SK-N-MC (cell line): ENCODE results near the gene CCDC192.
A peak's percentile ranks its signal among the peaks of the same experiment; 100 is the strongest.
"Not testable (repeated sequence)": the region's sequence is repeated elsewhere in the genome, so short reads cannot be mapped to it uniquely, and the experiment has no call there.

Experiments
- DNase-seq: peaks from one replicate; pipeline ENCODE4 v3.0.0-alpha.2; 2011; ENCODE audit warnings: low read depth, low spot score
- H3K27ac ChIP-seq: fragments of 200-600 bp; sonication (generic); 2 replicates; pipeline ENCODE4 v1.5.1; 2016; ENCODE audit warnings: mixed run types
- H3K36me3 ChIP-seq: fragments of 200-600 bp; sonication (generic); 2 replicates; pipeline ENCODE4 v1.6.1; 2017; ENCODE audit warnings: antibody characterized with exemption, low read length, mixed read lengths; ENCODE audit not compliant: insufficient read depth
- H3K4me3 ChIP-seq: fragments of 200-600 bp; sonication (generic); 2 replicates; pipeline ENCODE4 v1.5.1; 2016
- H3K9ac ChIP-seq: fragments of 200-600 bp; sonication (generic); 2 replicates; pipeline ENCODE4 v1.8.0; 2017; ENCODE audit warnings: mixed run types, mixed read lengths; ENCODE audit not compliant: insufficient read length
- H3K9me3 ChIP-seq: fragments of 200-600 bp; sonication (generic); 2 replicates; pipeline ENCODE4 v1.6.1; 2017; ENCODE audit warnings: low read depth, mild to moderate bottlenecking, antibody characterized with exemption, low read length, moderate library complexity, mixed read lengths
- EZH2 ChIP-seq: fragments of 200-600 bp; sonication (generic); IDR thresholded peaks from one replicate; pipeline ENCODE4 v1.6.1; 2017; ENCODE audit warnings: antibody characterized with exemption
- FOXP2 ChIP-seq: optimal IDR thresholded peaks from 2 replicates; pipeline ENCODE3; 2011; ENCODE audit warnings: mild to moderate bottlenecking, moderate library complexity; ENCODE audit not compliant: insufficient read depth; ENCODE audit errors: extremely low read length, control extremely low read depth
- POLR2AphosphoS5 ChIP-seq: IDR thresholded peaks from 2 replicates; pipeline ENCODE4 v1.6.1; 2012; ENCODE audit warnings: mild to moderate bottlenecking, low read depth, low read length, borderline replicate concordance

CCDC192 gene

GRCh38 chr5:127744241-127744640, 41.0 kb downstream of the CCDC192 start:
- no peak for TF ChIP-seq POLR2AphosphoS5
- TF ChIP-seq FOXP2, result no peak
- no peak for TF ChIP-seq EZH2
- no peak for DNase-seq

GRCh38 chr5:127746756-127747155, 43.6 kb downstream of the CCDC192 start:
- Histone ChIP-seq H3K27ac (no peak overlapping the region), H3K36me3 (no peaks in the 10 kb centered on the region), H3K4me3 (no peak overlapping the region), H3K9me3 (no peaks in the 10 kb centered on the region), H3K9ac (no peak overlapping the region)
- peak; percentile 24 for DNase-seq
- TF ChIP-seq FOXP2 (no peak), EZH2 (no peak), POLR2AphosphoS5 (no peak)

More at GRCh38 chr5:127744241-127744640, 41.0 kb downstream of the CCDC192 start:
- no peaks in the 10 kb centered on the region for H3K9me3 ChIP-seq
- H3K4me3 ChIP-seq, result no peak overlapping the region
- no peak overlapping the region for H3K27ac ChIP-seq
- no peaks in the 10 kb centered on the region for H3K36me3 ChIP-seq
- H3K9ac ChIP-seq, result no peak overlapping the region

- H3K27ac ChIP-seq, H3K9ac ChIP-seq, DNase-seq, H3K36me3 ChIP-seq, H3K4me3 ChIP-seq, H3K9me3 ChIP-seq: not testable (repeated sequence)
These were observed 49.5 kb downstream of the CCDC192 start for GRCh38 chr5:127752503-127753265.

GRCh38 chr5:127754259-127754658, 51.1 kb downstream of the CCDC192 start:
- Histone ChIP-seq H3K36me3 (no peaks in the 10 kb centered on the region), H3K27ac (no peak overlapping the region), H3K4me3 (no peak overlapping the region), H3K9me3 (no peaks in the 10 kb centered on the region), H3K9ac (no peak overlapping the region)
- no peak for DNase-seq
- no peak for TF ChIP-seq POLR2AphosphoS5
- TF ChIP-seq FOXP2, result no peak
- no peak for TF ChIP-seq EZH2

- Histone ChIP-seq H3K9ac (no peak overlapping the region), H3K36me3 (no peaks in the 10 kb centered on the region), H3K27ac (no peak overlapping the region), H3K4me3 (no peak overlapping the region), H3K9me3 (no peaks in the 10 kb centered on the region)
- TF ChIP-seq EZH2 (no peak), POLR2AphosphoS5 (no peak), FOXP2 (no peak)
- DNase-seq, result no peak
These were observed 51.5 kb downstream of the CCDC192 start for GRCh38 chr5:127754706-127755105.

- Histone ChIP-seq H3K27ac (no peak overlapping the region), H3K9ac (no peak overlapping the region), H3K9me3 (no peaks in the 10 kb centered on the region), H3K4me3 (no peak overlapping the region), H3K36me3 (no peaks in the 10 kb centered on the region)
- no peak for DNase-seq
- TF ChIP-seq FOXP2, result no peak
- TF ChIP-seq POLR2AphosphoS5, result no peak
- TF ChIP-seq EZH2, result no peak
These were observed 54.4 kb downstream of the CCDC192 start for GRCh38 chr5:127757576-127757975.

GRCh38 chr5:127758766-127759283, 55.6 kb downstream of the CCDC192 start:
- Histone ChIP-seq H3K27ac (no peak overlapping the region), H3K9ac (no peak overlapping the region), H3K9me3 (no peaks in the 10 kb centered on the region), H3K4me3 (no peak overlapping the region), H3K36me3 (no peaks in the 10 kb centered on the region)
- no peak for DNase-seq
- TF ChIP-seq POLR2AphosphoS5 (no peak), EZH2 (no peak), FOXP2 (no peak)

- DNase-seq, result no peak
- H3K9me3 ChIP-seq, result no peaks in the 10 kb centered on the region
- no peak overlapping the region for H3K4me3 ChIP-seq
- H3K27ac ChIP-seq, result no peak overlapping the region
- no peaks in the 10 kb centered on the region for H3K36me3 ChIP-seq
- H3K9ac ChIP-seq, result no peak overlapping the region
- TF ChIP-seq EZH2 (no peak), POLR2AphosphoS5 (no peak), FOXP2 (no peak)
These were observed 58.7 kb downstream of the CCDC192 start for GRCh38 chr5:127761869-127762268.

GRCh38 chr5:127762412-127762811, 59.2 kb downstream of the CCDC192 start:
- H3K27ac ChIP-seq, result no peak overlapping the region
- H3K4me3 ChIP-seq, result no peak overlapping the region
- no peak overlapping the region for H3K9ac ChIP-seq
- H3K9me3 ChIP-seq, result no peaks in the 10 kb centered on the region
- TF ChIP-seq FOXP2 (no peak), EZH2 (no peak), POLR2AphosphoS5 (no peak)
- DNase-seq, result no peak
- H3K36me3 ChIP-seq, result no peaks in the 10 kb centered on the region
